GM18870 (cell line): ENCODE results near the gene RNF4.
A peak's percentile ranks its signal among the peaks of the same experiment; 100 is the strongest.

ENCODE experiments used
- ATAC-seq: cut with Tn5 transposase; IDR thresholded peaks from one replicate; pipeline ENCODE4 v1.9.1; 2021; ENCODE audit warnings: moderate library complexity; ENCODE audit not compliant: unreplicated experiment

The RNF4 gene

GRCh38 chr4:2437475-2438215 is 31.3 kb upstream of the RNF4 start:
- no peak for ATAC-seq

DNA sequence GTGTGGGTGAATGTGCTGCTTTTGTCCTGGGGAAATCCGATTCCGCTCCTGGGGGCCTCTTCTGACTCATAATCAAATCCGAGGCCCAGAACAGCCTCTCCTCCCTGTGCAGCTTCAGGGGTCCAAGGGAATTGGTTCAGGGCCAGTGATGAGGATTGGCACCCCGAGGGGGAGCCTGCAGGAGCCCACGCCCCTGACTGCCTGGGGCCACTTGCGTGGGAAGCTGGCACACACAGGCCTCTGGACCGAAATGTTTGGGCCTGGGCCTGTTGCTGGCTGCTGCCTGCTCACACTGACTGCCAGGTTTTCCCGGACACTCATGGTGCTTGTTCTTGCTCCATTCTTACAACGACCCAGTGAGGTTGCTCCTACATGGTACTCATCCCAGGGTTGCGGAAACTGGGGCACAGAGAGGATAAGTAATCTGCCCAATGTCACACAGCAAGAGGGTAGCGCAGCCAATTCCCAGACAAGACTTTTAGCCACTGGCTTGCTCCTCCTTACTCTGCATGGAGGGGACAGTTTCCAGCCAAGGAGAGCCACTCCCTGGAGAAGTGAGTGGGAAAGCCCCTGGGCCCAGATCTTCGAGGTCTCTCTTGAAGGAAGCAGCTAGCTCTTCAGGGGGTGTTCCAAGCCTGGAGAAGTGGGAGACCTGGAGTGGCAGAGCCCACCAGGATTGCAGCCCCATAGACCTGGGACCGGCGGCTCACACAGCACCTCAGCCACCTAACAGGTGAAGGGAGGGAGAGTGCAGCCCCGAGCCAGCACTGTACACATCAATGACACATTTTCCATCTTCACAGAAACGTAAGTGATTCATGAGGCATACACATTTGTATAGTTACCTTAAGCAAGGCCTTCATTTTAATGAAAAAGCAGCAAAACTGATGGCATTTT is 29.8 kb upstream of the RNF4 start:
- no peak for ATAC-seq

- ATAC-seq: peak; percentile 47
Observed at GRCh38 chr4:2441393-2442174, 27.3 kb upstream of the RNF4 start.

GRCh38 chr4:2442175-2442993 is 26.5 kb upstream of the RNF4 start:
- ATAC-seq: no peak

DNA sequence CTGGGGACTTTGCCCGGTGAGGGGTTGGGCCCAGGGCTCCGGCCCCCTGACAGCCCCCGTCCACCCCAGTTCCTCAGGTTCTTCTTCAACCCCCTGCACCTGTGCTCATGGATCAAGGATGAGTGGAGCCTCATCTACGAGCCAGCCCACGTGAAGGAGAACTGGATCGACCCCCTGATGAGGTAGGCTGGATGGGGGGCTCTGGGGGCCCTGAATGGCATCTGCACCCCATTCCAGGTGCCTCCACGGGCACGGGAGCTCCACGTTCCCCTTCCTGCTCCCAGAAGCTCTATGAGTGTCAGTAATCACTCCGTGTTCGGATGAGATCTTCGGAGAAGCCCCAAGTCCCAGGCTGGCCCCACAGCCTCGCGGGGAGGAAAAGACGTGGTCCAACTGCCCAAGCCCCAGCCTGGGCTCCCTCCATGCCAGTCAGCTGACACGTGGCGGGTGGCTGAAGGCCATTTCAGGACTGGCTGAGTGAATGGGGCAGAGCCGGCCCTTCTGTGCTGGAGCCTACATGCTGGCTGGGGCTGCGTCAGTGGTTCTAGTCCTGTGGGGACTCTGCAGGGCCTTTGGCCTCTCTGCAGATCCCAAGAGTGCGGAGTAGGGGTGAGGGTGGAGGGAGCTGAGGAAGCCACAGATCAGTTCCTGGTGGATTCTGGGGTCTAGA is 25.7 kb upstream of the RNF4 start:
- no peak for ATAC-seq

DNA sequence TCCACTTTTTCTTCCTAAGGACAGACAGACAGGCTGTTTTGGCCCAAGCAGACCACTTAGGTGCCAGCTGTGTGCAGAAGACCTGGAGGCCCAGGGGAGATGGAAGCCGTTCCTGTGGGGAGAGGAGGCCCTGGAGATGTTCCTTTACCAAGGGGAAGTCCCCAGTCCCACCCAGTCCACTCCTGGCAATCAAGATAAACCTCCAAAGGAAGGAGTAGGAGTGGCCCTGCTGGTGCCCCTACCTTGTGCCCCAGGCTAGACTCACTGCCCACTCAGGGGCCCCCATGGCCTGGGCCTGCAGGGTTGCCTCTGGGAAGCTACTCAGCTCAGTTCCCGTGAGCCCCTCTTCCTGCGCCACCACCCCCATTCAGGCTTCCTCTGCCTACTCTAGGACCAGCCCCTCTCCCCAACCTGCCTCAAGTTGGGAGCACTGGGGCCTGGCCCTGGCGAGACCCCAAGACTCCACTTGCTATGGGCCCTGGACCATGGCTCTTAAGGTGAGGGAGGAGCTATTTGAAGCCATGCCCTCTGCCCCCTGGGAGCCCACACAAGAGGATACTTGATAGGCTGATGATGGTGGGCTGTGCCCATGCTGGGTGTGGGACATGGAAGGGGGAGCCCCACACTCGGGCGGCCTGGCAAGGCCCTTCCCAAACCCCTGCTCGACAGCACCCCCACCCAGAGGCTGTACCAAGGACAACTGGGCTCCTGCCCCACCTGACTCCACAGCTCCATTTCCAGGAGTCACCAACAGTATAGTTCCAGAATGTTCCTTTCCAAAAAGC is 24.8 kb upstream of the RNF4 start:
- ATAC-seq: no peak

DNA sequence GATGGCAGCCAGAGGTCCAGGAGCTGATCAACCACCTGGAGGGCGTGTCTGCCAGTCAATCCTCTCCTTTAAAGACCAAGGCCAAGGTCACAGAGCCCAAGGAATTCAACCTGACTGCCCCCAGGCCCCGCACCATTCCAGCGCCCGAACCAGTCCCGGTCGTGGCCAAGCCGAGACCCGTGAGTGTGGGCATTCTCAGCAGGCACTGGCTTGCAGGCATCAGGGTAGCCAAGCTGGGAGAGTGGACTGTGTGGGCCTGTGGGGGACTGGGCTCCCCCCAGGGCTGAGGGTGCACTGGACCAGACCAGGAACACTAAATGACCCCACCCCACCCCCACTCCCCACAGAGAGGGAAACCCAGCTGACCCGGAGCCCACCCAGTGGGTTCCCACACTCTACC is 23.8 kb upstream of the RNF4 start:
- no peak for ATAC-seq

DNA sequence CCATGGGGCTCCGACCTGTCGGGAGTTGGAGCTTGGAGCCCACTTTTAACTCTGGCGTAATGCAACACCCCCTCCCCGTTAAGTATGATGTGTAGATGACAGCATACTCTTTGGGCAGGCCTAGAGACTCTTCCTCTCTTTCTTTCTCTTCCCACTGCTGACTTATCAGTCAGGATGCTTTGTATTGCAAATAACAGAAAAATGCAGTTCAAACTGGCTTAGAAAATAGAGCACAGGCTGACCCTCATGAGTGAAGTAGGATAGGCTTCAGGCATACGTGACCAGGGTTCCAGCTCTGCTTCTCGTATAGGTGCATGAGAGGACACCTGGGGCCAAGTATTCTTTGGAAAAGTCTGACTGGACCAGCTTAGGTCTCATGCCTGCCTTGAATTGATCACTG is 23.3 kb upstream of the RNF4 start:
- ATAC-seq: no peak

DNA sequence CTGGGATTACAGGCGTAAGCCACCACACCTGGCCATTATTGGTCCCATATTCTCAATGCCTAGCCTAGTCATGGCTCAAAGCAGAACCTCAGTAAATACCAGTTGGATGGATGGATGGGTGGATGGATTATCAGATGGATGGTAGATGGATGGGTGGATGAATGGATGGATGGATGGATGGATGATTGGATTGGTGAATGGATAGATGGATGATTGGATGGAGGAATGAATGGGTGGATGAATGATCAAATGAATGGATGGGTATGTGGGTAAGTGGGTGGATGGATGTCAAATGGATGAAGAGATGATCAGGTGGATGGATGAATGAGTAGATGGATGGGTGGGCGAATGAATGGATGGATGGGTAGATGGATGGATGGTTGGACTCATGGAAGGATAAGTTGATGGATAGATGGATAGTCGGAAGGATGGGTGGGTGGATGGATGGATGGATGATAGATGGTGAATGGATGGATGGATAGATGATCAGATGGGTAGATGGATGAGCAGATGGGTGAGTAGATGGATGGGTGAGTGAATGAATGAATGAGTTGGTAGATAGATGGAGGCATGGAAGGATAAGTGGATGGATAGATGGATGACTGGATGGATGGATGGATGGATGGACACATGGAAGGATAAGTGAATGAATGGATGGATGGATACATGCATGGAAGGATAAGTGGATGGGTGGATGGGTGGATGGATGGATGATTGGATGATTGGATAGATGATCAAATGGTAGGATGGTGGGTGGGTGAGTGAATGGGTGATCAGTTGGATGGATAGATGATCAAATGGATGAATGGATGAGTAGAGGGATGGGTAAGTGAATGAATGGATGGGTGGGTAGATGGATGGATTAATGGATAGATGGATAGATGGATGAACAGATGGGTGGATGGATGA is 22.0 kb upstream of the RNF4 start:
- no peak for ATAC-seq

- no peak for ATAC-seq
Observed at GRCh38 chr4:2448589-2448988, 20.3 kb upstream of the RNF4 start.

GRCh38 chr4:2449051-2449450 is 19.9 kb upstream of the RNF4 start:
- ATAC-seq: no peak

DNA sequence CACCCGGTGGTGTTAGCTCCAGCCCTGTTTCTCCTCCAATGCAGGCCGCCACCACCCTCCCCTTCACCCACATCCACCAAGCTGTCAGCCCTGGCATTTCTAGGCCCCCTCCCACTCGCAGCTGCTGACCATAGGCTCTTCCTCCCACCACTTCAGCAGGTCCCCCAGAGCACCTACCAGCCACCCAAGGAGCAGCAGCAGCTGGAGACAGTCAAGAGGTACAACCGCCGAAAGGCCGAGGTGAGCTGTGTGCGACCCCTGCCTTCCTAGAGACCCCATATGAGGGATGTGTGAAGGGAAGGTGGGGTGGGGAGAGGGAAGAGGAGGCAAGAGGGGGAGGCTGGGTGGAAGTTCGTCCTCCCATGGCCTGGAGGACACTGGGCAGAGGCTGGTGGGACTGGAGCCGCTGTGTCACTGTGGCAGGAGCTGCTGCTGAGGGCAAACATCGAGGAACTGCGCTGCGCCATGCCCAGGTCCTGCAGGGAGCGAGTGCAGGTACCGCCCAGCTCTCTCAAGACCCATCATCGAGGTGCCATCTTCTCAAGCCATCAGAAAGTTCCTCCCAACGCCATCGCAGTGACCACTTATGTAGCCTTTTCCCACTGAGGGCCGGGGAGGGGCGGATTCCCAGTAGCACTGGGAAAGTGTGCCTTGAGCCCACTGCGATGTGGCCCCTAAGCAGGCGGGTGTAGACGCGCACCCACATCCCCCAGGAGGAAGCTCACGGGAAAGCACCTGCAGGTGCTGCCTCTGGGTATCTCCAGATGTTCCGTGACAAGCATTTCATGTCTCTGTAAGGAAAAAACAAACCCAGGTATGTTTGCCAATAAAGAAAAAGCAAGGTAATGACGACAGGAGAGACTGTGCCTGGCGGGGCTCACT is 19.2 kb upstream of the RNF4 start:
- no peak for ATAC-seq

DNA sequence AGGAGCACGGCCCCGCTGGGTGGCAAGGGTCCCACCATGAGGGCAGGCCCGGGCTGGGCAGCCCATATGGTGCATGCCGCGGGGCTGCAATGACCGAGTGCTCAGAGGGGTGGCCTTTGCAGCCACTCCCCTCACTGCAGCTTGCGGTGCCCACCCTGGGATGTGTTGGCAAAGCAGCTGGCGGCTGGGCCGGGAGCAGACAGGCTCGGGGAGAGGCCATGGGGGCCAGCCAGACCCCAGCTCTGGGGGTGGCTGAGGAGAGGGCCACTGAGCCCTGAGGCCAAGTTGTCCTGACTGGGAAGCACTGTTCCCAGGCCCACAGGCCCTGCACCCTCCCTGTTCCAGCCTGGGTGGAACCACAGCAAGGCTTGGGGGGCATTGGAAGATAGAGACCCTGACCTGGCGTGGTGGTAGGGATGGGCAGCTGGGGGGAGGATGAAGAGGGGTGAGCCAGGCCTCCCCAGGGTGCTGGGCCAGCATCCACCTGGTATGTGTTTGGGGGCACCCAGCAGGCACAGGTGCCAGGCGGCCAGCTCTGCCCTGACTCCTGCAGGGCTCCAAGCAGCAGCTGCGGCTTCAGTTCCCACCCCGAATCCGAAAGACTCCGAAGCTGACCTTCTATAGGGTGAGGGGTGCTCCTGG is 18.4 kb upstream of the RNF4 start:
- no peak for ATAC-seq

DNA sequence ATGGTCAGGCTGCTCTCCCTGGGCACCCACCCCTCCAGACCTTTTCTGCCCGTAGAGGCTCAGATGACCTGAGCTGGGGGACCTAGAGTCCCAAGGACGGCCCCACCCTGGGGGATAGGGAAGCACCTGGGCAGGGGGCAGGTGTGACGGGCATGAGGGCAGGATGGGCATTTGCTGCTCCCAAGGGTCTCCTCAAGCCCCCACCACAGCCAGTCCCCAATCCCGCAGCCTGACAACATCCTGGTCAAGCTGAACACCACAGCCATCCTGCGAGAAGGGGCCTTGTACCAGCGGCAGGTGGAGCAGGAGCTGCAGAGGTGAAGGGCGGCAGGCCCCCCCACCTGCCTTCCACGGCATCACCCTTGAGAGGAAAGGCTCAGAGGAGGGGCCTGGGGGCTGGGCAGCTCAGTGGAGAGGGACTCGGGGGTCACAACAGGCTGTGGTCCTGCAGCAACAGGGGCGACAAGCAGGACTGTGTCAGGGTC is 17.8 kb upstream of the RNF4 start:
- ATAC-seq: no peak

DNA sequence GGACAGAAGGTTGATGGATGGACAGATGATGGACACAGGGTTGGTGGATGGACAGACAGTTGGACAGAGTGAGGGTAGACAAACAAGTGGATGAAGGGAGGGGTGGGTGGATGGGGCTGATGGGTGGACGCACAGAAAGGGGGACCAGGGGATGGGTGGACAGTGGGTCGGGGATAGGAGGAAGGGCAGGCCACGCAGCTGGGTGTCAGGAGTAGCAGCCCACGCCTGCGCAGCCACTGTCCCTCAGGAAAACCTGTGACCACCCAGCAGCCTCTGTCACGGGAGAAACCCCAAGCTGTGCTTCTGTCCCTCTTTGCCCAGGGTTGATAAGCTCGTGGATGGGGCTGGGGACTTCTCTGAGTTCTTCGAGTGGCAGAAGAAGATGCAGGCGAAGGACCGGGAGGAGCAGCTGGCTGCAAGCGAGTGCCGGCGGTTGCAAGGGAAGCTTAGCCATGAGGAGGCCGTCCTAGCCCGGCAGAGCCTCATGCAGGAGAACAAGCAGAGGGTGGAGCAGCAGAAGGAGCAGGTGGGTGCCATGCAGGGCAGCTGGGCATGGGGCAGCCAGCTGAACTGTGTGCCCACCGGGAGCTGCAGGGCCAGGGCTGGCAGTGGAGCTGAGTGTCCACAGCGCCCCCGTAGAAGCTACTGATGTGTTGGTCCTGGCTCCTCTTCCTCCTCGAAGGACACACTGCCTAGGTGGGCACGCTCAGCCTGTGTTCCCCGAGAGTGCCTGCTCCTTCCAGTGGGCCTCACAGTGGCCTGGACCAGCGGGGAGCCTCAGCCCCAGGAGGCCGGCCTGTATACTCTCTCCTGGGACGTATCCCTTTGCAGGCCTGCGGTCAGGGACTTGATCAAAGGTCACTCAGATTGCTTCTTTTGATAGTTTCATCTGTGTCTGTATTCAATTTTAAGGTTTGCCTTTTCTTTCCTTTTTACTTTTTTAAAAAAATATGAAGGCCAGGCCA is 16.8 kb upstream of the RNF4 start:
- ATAC-seq: no peak
